ENCODE data around the gene BTBD17. TPM values are rescaled to one million over a fixed set of nuclear protein-coding genes. Genes with fewer than 3 reads are reported as not detected.

The BTBD17 gene
- total RNA-seq, 1 experiment from 2014 or later = not detected

GRCh38 chr17:74385201-74385600, 23.5 kb upstream of the BTBD17 start:
- no peaks in the 10 kb centered on the region for H4K20me1 ChIP-seq (ENCODE audit: insufficient read depth)
- H3K79me2 ChIP-seq (ENCODE audit: insufficient read depth, low read length) = no peaks in the 10 kb centered on the region
- BruUV-seq (replicated peaks) = no TSS peak
- POLR2A ChIA-PET = no interaction called here
- no peak for DNase-seq (ENCODE audit: low read depth, low spot score)
- no peaks in the 10 kb centered on the region for H3K9me2 ChIP-seq (ENCODE audit: insufficient read depth)
- RAD21 ChIA-PET (ENCODE audit: low non-redundant PET in 1 of 2, low total read pairs in 2 of 2, uncharacterized antibody in 2 of 2, unreplicated experiment in 2 of 2) = no interaction called here
- ATAC-seq = no peak
- H2AFZ ChIP-seq (ENCODE audit: low read depth, low read length, poor library complexity, severe bottlenecking) = no peak overlapping the region
- H3K27me3 ChIP-seq (ENCODE audit: insufficient read depth, low read length) = no peaks in the 10 kb centered on the region
- no peak for TF ChIP-seq ELF1 (IDR thresholded peaks at IDR 0.05; ENCODE audit: borderline replicate concordance, low read depth)
- no peak for TF ChIP-seq EZH2phosphoT487 (IDR thresholded peaks at IDR 0.05; ENCODE audit: borderline replicate concordance)
- TF ChIP-seq MAX (IDR thresholded peaks at IDR 0.05) = no peak
- no peak for TF ChIP-seq ZNF274 (IDR thresholded peaks at IDR 0.05; ENCODE audit: low read depth, low read length)
- no peak for TF ChIP-seq POLR2AphosphoS5 (IDR thresholded peaks at IDR 0.05; ENCODE audit: low read depth, low read length)
- intact Hi-C loops (cut with micrococcal nuclease) = no loop called here
- peaks cover 11 to 20% of the 10 kb centered on the region in 2 experiments for H3K4me1 ChIP-seq (ENCODE audit: control insufficient read depth in 1 of 2, insufficient read depth in 2 of 2, low read length in 2 of 2)
- CTCF ChIA-PET = interaction anchor here (1.1 kb wide), 1 partner anchor 17 kb away, joined by 5 read pairs; no protein-coding TSS in a partner anchor
- no peaks in the 10 kb centered on the region for H3K9me3 ChIP-seq (ENCODE audit: control insufficient read depth in 1 of 2, insufficient read depth in 1 of 2, low read depth in 1 of 2, low read length in 2 of 2)
- H3K4me3 ChIP-seq (replicated peaks in 1 of 2; ENCODE audit: low read depth in 1 of 2, low read length in 2 of 2) = no peak overlapping the region
- no peak overlapping the region for H3K27ac ChIP-seq (ENCODE audit: low read depth, low read length)
- H3K36me3 ChIP-seq (ENCODE audit: control insufficient read depth in 1 of 2, insufficient read depth in 2 of 2, low read length in 2 of 2) = no peaks in the 10 kb centered on the region
- H3K9ac ChIP-seq (ENCODE audit: low read length) = no peak overlapping the region
- H3K4me2 ChIP-seq (ENCODE audit: low read length) = no peak overlapping the region

- BruUV-seq (replicated peaks) = no TSS peak
- ChIA-PET CTCF (no interaction called here), POLR2A (no interaction called here), RAD21 (ENCODE audit: low non-redundant PET in 1 of 2, low total read pairs in 2 of 2, uncharacterized antibody in 2 of 2, unreplicated experiment in 2 of 2) (no interaction called here)
- ATAC-seq = no peak
- no peaks in the 10 kb centered on the region for H4K20me1 ChIP-seq (ENCODE audit: insufficient read depth)
- H3K9me2 ChIP-seq (ENCODE audit: insufficient read depth) = no peaks in the 10 kb centered on the region
- no peak overlapping the region for H3K4me2 ChIP-seq (ENCODE audit: low read length)
- H3K9ac ChIP-seq (ENCODE audit: low read length) = no peak overlapping the region
- H3K4me3 ChIP-seq (replicated peaks in 1 of 2; ENCODE audit: low read depth in 1 of 2, low read length in 2 of 2) = no peak overlapping the region
- H3K79me2 ChIP-seq (ENCODE audit: insufficient read depth, low read length) = no peaks in the 10 kb centered on the region
- no peak overlapping the region for H2AFZ ChIP-seq (ENCODE audit: low read depth, low read length, poor library complexity, severe bottlenecking)
- H3K9me3 ChIP-seq (ENCODE audit: control insufficient read depth in 1 of 2, insufficient read depth in 1 of 2, low read depth in 1 of 2, low read length in 2 of 2) = no peaks in the 10 kb centered on the region
- no peaks in the 10 kb centered on the region for H3K27me3 ChIP-seq (ENCODE audit: insufficient read depth, low read length)
- H3K27ac ChIP-seq (ENCODE audit: low read depth, low read length) = no peak overlapping the region
- H3K4me1 ChIP-seq (ENCODE audit: control insufficient read depth in 1 of 2, insufficient read depth in 2 of 2, low read length in 2 of 2) = peaks cover 19 to 32% of the 10 kb centered on the region in 2 experiments
- H3K36me3 ChIP-seq (ENCODE audit: control insufficient read depth in 1 of 2, insufficient read depth in 2 of 2, low read length in 2 of 2) = no peaks in the 10 kb centered on the region
- DNase-seq (ENCODE audit: low read depth, low spot score) = no peak
- intact Hi-C loops (cut with micrococcal nuclease) = no loop called here
- TF ChIP-seq REST (IDR thresholded peaks at IDR 0.05; ENCODE audit: low read depth) = no peak
- no peak for TF ChIP-seq SIN3A (IDR thresholded peaks at IDR 0.05; ENCODE audit: low read depth)
- no peak for TF ChIP-seq CBX3 (IDR thresholded peaks at IDR 0.05; ENCODE audit: low read depth)
- TF ChIP-seq, protein P1, sequence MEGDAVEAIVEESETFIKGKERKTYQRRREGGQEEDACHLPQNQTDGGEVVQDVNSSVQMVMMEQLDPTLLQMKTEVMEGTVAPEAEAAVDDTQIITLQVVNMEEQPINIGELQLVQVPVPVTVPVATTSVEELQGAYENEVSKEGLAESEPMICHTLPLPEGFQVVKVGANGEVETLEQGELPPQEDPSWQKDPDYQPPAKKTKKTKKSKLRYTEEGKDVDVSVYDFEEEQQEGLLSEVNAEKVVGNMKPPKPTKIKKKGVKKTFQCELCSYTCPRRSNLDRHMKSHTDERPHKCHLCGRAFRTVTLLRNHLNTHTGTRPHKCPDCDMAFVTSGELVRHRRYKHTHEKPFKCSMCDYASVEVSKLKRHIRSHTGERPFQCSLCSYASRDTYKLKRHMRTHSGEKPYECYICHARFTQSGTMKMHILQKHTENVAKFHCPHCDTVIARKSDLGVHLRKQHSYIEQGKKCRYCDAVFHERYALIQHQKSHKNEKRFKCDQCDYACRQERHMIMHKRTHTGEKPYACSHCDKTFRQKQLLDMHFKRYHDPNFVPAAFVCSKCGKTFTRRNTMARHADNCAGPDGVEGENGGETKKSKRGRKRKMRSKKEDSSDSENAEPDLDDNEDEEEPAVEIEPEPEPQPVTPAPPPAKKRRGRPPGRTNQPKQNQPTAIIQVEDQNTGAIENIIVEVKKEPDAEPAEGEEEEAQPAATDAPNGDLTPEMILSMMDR (IDR thresholded peaks at IDR 0.05 in 2 of 3, conservative IDR thresholded peaks at IDR 0.05 in 1 of 3; ENCODE audit: borderline replicate concordance in 1 of 3, insufficient read depth in 1 of 3, low read depth in 2 of 3, low read length in 2 of 3) = no peak
- TF ChIP-seq SRF (IDR thresholded peaks at IDR 0.05; ENCODE audit: low read depth) = no peak
- TF ChIP-seq ZFX (IDR thresholded peaks at IDR 0.05) = no peak
- no peak for TF ChIP-seq MAX (IDR thresholded peaks at IDR 0.05)
- no peak for TF ChIP-seq JUND (IDR thresholded peaks at IDR 0.05)
- no peak for TF ChIP-seq POLR2A (IDR thresholded peaks at IDR 0.05; ENCODE audit: borderline replicate concordance, extremely low read depth, insufficient read depth, insufficient read length)
- TF ChIP-seq SP1 (IDR thresholded peaks at IDR 0.05; ENCODE audit: low read depth) = no peak
- TF ChIP-seq EZH2 (IDR thresholded peaks at IDR 0.05) = no peak
Observed at GRCh38 chr17:74383141-74383540, 21.5 kb upstream of the BTBD17 start.

Measured in HCT116 (cell line).